Lower leg skin (tissue), 4 donors: ENCODE data around the gene DDX55. TPM values are rescaled to one million over a fixed set of nuclear protein-coding genes. Genes with fewer than 3 reads are reported as not detected.
A peak's percentile ranks its signal among the peaks of the same experiment; 100 is the strongest.
"Not testable (repeated sequence)": the region's sequence is repeated elsewhere in the genome, so short reads cannot be mapped to it uniquely, and the experiment has no call there.

Experiments used
- DNase-seq, 2 donors: peaks; one replicate each; pipeline ENCODE4 v3.0.0-alpha.2; 2019; ENCODE audit warnings: low spot score in 2 of 2
- H3K4me3 ChIP-seq: fragments of 200-600 bp; sonication (generic); 2 replicates; pipeline ENCODE4 v1.5.1; 2017; ENCODE audit warnings: mild to moderate bottlenecking, low read depth; ENCODE audit not compliant: poor library complexity, severe bottlenecking
- POLR2A ChIP-seq, 2 donors: fragments of 450-650 bp; IDR thresholded peaks; one replicate each; pipeline ENCODE4 v1.6.1; 2016 to 2017; ENCODE audit warnings: antibody characterized with exemption in 2 of 2, mild to moderate bottlenecking in 1 of 2, moderate library complexity in 1 of 2
- WGBS, 2 donors: methylation state at CpG; one replicate each; pipeline ENCODE4 v1.1.5; 2018; 5-methylcytosine and 5-hydroxymethylcytosine counted together
- intact Hi-C: fragments of 100-400 bp; cut with DNase I; formaldehyde crosslinking; loops from one replicate; pipeline ENCODE4 v1.15.0; 2023; ENCODE audit warnings: low total_unique reads
- total RNA-seq, 4 donors: library from RNA; depleted of rRNA; stranded (reverse); fragments of >200 nt; gene quantifications; one replicate each; pipeline ENCODE4 v1.1.0, GENCODE V29; 2016
- TF ChIP-seq, protein P1 (sequence below), 3 donors: fragments of 450-650 bp; IDR thresholded peaks; one replicate each; pipeline ENCODE4 v1.5.1; 2016; ENCODE audit warnings: antibody characterized with exemption in 3 of 3, mild to moderate bottlenecking in 3 of 3, moderate library complexity in 2 of 3

Gene DDX55
- total RNA-seq, 4 donors from 2014 or later, result 15.7 to 67.6 (median 21.0) TPM

DNA sequence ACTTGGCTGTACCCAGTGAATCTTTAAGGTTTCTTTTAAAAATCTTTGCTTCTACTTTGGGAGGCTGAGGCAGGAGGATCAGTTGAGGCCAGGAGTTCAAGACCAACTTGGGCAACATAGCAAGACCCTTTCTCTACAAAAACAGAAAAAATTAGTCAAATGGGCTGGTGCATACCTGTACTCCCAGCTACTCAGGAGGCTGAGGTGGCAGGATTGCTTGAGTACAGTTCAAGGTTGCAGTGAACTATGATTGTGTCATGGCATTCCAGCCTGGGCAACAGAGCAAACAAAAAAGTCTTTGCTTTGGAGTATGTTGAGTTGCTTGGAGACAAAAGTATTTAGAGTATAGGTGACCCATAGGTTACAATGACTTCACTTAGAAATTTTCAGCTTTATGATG lies 6.2 kb upstream of the DDX55 start:
- intact Hi-C loops, result no loop called here
- H3K4me3 ChIP-seq, result no peak overlapping the region
- DNase-seq, result no peak
- no peak for TF ChIP-seq POLR2A (IDR thresholded peaks at IDR 0.05)
- TF ChIP-seq, protein P1, sequence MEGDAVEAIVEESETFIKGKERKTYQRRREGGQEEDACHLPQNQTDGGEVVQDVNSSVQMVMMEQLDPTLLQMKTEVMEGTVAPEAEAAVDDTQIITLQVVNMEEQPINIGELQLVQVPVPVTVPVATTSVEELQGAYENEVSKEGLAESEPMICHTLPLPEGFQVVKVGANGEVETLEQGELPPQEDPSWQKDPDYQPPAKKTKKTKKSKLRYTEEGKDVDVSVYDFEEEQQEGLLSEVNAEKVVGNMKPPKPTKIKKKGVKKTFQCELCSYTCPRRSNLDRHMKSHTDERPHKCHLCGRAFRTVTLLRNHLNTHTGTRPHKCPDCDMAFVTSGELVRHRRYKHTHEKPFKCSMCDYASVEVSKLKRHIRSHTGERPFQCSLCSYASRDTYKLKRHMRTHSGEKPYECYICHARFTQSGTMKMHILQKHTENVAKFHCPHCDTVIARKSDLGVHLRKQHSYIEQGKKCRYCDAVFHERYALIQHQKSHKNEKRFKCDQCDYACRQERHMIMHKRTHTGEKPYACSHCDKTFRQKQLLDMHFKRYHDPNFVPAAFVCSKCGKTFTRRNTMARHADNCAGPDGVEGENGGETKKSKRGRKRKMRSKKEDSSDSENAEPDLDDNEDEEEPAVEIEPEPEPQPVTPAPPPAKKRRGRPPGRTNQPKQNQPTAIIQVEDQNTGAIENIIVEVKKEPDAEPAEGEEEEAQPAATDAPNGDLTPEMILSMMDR (IDR thresholded peaks at IDR 0.05), result peak in 1 of 3 donors; percentile 42

DNA sequence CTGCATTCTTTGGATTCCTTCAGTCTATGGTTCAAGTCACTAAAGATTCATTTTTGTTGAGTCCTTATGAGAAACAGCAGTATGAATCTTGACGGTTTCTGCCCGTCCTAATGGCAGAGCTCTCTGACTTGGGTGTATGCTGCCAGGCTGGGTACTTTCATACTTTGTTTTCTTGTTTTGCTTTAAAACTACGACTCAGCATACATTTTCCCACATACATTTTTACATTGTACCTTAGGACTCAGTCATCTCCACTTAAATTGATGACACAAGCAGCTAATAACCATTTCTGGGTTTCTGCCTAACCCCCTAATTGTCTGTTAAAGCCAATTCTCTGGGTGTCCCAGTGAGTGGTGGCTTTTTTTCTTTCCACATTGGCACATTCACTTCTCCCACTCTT lies 4.8 kb upstream of the DDX55 start:
- H3K4me3 ChIP-seq, result no peak overlapping the region
- TF ChIP-seq, protein P1 (IDR thresholded peaks at IDR 0.05), result no peak
- TF ChIP-seq POLR2A (IDR thresholded peaks at IDR 0.05), result no peak
- 77 to 79% methylated on average over 3 of the region's 3 CpGs for WGBS, 2 donors
- DNase-seq, result no peak
- intact Hi-C loops, result no loop called here

DNA sequence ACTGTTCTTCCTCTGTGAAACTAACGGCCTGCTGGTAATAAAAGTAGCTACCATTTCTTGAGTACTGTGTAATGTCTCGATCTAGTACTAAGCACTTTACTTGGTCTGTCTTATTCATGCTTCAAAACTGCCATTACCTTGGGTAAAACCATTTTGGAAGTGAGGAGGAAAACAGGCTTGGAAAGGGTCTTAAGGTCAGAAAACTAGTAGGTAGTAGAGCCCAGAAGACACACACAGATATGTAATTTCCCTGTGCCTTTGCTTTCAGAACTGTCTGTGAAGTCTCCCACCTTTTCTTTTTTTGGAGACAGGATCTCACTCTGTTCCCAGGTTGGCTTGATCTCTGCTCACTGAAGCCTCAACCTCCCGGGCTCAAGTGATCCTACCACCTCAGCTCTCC lies 3.4 kb upstream of the DDX55 start:
- TF ChIP-seq POLR2A (IDR thresholded peaks at IDR 0.05), result no peak
- TF ChIP-seq, protein P1 (IDR thresholded peaks at IDR 0.05), result no peak
- intact Hi-C loops, result no loop called here
- no peak for DNase-seq
- 70 to 86% methylated on average over 3 of the region's 3 CpGs for WGBS, 2 donors
- H3K4me3 ChIP-seq, result no peak overlapping the region

DNA sequence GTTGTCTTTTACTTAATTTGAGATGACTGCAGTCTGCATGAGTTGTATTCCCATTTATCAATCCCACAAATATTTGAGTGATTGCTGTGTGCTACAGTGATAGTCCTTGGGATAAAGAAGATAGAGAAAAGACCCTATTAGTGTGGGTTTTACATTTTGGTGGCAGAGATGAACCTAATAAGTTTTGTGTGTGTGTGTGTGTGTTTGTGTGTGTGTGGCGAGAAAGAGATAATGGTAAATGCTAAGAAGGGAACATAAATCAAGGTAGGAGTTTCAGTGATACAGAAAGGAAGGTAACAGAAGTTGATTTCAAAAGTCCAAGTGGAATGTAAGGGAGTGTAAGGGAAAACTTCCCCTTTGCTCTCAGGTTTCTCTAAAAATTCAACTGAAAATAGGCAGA lies 2.6 kb upstream of the DDX55 start:
- no peak for TF ChIP-seq POLR2A (IDR thresholded peaks at IDR 0.05)
- TF ChIP-seq, protein P1 (IDR thresholded peaks at IDR 0.05), result no peak
- intact Hi-C loops, result no loop called here
- no peak overlapping the region for H3K4me3 ChIP-seq

DNA sequence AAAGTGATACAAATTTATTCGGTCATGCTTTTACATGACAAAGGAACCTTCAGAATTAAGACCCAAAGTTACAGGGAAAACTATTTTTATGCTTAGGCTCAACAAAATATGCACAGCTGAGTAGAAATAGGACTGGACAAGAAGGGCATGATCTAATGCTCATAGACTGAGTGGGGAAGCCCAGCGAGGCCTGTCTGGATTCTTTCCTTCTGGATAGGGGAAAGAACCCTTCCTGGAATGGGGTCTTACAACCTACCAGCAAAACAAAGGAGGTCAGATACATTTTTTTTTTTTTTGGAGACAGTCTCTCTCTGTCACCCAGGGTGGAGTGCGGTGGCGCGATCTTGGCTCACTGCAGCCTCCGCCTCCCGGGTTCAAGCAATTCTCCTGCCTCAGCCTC lies 2.2 kb upstream of the DDX55 start:
- intact Hi-C loops, result no loop called here
- 93 to 94% methylated on average over 7 of the region's 7 CpGs for WGBS, 2 donors
- no peak for TF ChIP-seq POLR2A (IDR thresholded peaks at IDR 0.05)
- TF ChIP-seq, protein P1 (IDR thresholded peaks at IDR 0.05), result no peak
- no peak overlapping the region for H3K4me3 ChIP-seq
- peak in 1 of 2 donors; percentile 28 for DNase-seq

More for the DNA sequence above, 2.6 kb upstream of the DDX55 start:
- DNase-seq, result no peak
- 83 to 97% methylated on average over 1 of the region's 1 CpG for WGBS, 2 donors

DNA sequence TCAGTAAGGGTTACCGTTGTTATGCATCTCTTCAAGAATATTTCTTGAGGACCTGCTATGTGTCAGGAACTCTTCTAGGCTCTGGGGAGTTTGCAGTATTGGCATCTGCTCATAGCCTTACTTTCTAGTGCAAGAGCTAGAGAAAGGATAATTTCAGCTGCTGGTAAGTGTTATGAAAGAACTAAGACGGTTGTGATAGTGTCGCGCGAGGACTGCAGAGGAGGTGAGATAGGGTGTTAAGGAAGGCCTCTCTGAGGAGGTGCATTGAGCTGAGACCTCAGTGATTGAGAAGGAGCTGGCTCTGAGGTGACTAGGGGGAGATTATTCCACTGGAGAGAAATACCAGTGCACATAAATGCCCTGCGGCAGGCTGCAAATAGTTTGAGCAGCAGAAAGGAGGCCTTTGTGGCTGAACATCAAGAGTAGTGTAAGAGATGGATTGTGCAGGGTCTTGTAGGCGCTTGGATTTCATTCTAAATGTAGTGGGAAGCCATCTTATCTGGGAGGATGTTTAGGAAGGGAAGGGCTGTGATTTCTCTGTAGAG lies 824 bp downstream of the DDX55 start:
- 7 to 8% methylated on average over 7 of the region's 7 CpGs for WGBS, 2 donors
- peak overlapping the region; percentile 99 for H3K4me3 ChIP-seq
- TF ChIP-seq, protein P1 (IDR thresholded peaks at IDR 0.05), result no peak
- no peak for TF ChIP-seq POLR2A (IDR thresholded peaks at IDR 0.05)
- intact Hi-C loops, result no loop called here
- peak in 1 of 2 donors; percentile 76 for DNase-seq

DNA sequence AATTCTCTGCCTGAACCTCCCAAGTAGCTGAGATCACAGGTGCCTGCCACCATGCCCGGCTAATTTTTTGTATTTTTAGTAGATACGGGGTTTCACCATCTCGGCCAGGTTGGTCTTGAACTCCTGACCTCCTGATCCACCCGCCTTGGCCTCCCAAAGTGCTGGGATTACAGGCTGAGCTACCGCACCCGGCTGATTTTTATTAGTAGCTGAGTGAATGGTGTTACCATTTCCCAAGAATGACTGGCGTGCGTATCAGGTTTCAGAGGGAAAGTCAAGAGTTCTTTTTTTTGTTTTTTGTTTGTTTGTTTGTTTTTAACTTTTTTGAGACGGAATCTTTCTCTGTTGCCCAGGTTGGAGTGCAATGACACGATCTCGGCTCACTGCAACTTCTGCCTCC lies 1.6 kb downstream of the DDX55 start:
- WGBS, 2 donors, result 80 to 86% methylated on average over 11 of the region's 11 CpGs
- intact Hi-C loops, H3K4me3 ChIP-seq: not testable (repeated sequence)

More for the DNA sequence above, 1.6 kb downstream of the DDX55 start:
- peak in 1 of 2 donors; percentile 60 for DNase-seq
